GM21423 (cell line): ENCODE data around the gene RFFL.
"Not testable (repeated sequence)": the region's sequence is repeated elsewhere in the genome, so short reads cannot be mapped to it uniquely, and the experiment has no call there.

Source experiments
- ATAC-seq: cut with Tn5 transposase; IDR thresholded peaks from one replicate; pipeline ENCODE4 v1.9.1; 2021; ENCODE audit warnings: mild to moderate bottlenecking, moderate library complexity; ENCODE audit not compliant: unreplicated experiment

Gene RFFL

GRCh38 chr17:35011671-35012216 is 51.8 kb downstream of the RFFL start:
- ATAC-seq, result no peak

GRCh38 chr17:35010093-35010492 is 53.4 kb downstream of the RFFL start:
- ATAC-seq, result no peak

DNA sequence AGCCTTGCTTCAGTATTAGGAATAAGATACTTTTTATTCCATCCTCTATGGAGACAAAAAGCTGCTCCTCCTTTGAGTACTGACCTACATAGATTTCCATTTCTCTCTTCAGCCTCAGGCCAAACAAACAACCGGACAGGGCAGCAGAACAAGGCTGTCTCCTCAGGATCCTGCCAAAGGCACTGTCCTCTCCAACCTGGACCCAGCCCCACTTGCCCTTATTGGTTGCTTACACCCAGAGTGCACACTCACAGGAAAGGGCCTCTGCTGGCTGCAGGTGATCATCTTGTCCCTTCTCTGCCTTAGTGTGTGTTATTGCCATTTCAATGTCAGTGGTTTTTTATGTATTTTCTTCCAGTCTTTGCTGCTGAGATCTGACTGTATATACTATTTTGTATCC is 56.5 kb downstream of the RFFL start:
- ATAC-seq, result no peak

DNA sequence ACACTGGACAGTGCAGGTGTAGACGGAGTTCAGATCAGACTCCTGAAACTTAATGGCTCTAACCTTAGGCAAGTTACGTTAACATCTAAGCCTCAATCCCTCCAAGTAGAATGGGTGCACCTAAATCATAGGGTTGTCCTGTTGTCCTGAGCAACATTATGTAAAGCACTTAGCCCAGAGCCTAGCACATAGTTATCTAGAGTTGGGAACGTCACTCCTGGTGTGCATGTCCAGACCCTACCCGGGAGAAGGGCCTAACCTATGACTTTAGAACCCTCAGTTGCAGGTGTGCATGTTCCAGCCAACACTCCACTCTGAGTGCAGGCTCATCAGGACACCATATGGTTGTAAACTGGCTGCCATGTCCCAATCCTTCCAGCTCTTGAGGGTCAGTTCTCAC is 57.2 kb downstream of the RFFL start:
- ATAC-seq, result no peak

DNA sequence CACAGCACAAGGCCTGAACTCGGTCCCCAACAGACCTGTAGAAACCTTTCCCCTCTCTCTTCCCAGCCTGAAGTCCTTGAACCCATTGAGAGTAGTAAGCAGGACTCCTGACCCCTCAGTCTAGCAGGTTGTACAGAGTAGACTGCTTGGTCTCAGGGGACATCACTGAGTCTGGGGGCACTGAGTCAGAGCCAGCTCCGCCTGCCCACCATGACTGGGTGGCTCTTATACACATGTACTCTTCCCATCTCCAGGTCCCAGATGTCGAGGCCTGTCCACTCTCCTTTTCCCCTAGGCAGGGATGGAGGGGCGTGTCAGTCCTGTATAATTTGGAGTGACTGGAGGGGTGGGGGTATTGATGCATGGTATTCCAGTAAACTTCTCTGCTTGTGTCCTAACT is 59.7 kb downstream of the RFFL start:
- ATAC-seq, result no peak

- no peak for ATAC-seq
Observed at GRCh38 chr17:35002876-35003551, 60.5 kb downstream of the RFFL start.

DNA sequence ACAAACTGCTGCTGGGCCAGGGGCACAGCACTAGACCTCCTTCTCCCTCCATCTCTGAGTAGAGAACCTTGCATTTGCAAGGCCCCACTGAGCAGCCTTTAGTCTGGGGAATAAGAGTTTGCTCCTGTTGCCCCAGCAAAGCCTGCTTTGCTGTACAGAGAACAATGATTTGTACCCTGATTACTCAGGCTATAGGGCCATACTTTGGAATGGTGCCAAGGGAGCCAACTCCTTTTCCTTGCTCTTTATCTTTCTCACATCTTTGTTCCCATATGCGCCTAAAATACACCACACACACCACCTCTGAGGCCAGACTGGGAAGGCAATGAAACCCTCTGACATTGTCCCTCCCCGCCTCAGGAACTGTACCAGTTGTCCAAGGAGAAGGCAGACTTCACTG is 62.0 kb downstream of the RFFL start:
- no peak for ATAC-seq

DNA sequence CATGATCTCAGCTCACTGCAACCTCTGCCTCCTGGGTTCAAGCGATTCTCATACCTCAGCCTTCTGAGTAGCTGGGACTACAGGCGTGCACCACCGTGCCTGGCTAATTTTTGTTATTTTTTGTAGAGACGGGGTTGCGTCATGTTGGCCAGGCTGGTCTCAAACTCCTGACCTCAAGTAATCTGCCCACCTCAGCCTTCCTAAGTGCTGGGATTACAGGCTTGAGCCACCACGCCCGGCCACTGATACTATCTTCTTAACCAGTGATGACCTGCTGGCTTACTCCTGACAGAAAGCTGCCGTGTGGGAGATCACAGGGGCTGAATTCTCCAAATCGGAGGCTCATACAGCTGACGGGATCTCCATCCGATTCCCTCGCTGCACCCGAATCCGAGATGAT is 62.5 kb downstream of the RFFL start:
- not testable (repeated sequence) for ATAC-seq

- ATAC-seq, result no peak
Observed at GRCh38 chr17:34999456-34999855, 64.1 kb downstream of the RFFL start.

DNA sequence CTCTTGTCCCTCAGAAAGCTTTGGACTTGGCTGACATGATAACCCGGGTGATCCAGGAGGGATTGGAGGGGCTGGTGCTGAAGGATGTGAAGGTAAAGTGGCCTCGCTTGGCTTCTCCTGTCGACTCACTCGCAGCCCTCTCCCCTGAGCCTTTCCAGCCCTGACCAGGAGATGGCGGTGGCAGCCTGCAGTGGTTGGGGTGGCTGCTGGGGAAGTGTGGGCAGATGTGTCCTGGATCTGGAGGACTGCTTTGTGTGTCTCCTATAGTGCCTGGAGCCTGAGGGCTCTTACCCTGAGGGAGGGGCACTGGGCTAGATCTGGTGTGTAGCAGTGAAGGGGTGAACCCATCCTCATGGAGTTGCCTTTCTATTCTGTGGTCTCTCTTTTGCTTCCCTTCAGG is 65.3 kb downstream of the RFFL start:
- ATAC-seq, result peak; percentile 63

- ATAC-seq, result no peak
Observed at GRCh38 chr17:34997355-34997862, 66.1 kb downstream of the RFFL start.

DNA sequence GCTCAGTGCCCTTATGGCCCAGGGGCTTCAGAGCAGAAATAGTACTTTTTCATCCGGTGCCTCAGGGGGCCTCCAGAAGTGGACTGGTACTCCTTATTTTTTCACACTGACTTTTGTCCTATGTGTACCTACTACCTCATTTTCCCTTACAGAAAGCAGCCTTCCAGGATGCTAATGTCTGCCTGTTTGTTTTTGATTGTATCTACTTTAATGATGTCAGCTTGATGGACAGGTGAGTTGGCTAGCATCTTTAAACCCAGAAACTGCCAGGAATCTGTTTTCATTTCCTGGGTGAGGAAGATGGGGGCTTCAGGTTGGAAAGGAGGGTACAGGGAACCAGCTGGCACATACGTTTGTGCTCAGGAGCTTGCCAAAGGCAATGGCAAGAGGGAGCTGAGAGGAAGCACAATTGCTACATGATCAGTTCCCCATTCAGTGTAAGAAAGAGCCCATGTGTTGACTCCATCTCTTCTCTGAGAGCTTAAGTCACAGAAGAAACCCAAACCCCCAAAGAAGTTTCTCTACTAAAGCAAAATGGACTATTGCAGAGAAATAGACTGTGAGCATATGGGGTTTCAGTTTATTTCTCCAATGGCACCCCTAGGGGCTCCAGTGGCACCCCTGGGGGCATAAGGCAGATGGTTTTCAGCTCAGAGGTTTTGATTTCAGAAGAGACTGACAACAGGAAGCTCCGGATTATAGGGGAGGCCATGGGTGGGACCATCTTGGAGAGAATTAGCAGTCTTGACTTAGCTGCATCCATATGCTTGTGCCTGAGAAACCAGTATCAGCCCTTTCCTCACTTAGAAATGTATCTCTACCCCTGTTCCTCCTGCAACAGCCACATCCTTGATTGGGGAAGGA is 66.9 kb downstream of the RFFL start:
- no peak for ATAC-seq

- no peak for ATAC-seq
Observed at GRCh38 chr17:34993031-34993430, 70.5 kb downstream of the RFFL start.

- ATAC-seq, result no peak
Observed at GRCh38 chr17:34991606-34992005, 71.9 kb downstream of the RFFL start.

DNA sequence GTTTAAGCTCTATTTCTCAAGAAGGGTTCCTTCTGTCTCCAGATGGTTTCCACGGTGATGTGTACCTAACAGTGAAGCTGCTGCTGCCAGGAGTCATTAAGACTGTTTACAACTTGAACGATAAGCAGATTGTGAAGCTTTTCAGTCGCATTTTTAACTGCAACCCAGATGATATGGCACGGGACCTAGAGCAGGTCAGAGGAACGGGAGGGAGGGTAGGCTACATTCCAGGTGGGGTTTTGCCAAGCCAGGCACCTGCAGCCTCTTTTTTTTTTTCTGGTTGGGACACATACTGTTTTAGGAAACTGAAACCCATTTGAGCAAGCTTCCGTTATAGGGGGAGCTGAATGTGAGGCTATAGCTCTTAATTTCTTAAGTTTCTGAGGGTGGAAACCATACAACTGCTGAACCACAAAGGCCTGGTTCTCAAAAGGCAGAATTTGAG is 72.6 kb downstream of the RFFL start:
- ATAC-seq, result no peak

- ATAC-seq, result no peak
Observed at GRCh38 chr17:34989473-34989872, 74.0 kb downstream of the RFFL start.

- ATAC-seq, result no peak
Observed at GRCh38 chr17:34988644-34989043, 74.9 kb downstream of the RFFL start.

GRCh38 chr17:34987232-34987631 is 76.3 kb downstream of the RFFL start:
- no peak for ATAC-seq

- no peak for ATAC-seq
Observed at GRCh38 chr17:34981538-34982241, 81.8 kb downstream of the RFFL start.

GRCh38 chr17:34980681-34981537 is 82.6 kb downstream of the RFFL start:
- peak; percentile 78 for ATAC-seq
